Fibroblast of skin of scalp (primary cell): ENCODE data around the gene C1QTNF6.

Source experiments
- DNase-seq: peaks from one replicate; pipeline ENCODE4 v3.0.0-alpha.2; 2013

Gene C1QTNF6

DNA sequence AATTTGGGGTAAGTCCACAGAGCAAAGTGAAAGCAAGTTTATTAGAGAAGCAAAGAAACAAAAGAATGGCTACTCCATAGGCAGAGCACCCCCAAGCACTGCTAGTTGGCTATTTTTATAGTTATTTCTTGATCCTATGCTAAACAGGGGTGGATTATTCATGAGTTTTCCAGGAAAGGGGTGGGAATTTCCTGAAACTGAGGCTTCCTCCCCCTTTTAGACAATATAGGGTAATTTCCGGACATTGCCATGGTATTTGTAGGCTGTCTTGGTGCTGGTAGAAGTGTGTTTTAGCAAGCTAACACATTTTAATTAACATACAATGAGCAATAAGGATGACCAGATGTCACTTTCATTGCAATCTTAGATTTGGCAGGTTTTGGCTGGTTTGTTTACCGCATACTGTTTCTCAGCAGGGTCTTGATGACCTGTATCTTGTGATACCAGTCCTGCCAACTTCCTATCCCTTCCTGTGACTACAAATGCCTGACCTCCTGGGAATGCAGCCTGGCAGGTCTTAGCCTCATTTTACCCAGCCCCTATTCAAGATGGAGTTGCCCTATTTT is 937 bp upstream of the C1QTNF6 start:
- peak; percentile 43 for DNase-seq

DNA sequence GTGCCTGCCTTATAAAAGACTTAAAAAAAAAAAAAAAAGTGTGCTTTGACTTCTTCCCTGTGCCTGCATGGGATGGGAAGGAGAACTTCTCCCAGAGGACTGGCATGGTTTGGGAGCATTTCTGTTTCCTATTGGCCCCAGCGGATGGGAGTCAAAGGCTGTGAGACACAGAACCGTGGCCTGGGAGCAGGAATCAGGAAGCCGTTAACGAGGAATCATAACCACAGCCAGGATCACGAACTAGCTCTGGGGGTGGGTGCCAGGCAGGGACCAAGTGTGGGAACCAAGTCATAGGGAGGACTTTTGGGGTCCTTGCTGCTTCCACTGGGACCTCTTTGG is 526 bp downstream of the C1QTNF6 start:
- DNase-seq: peak; percentile 54

DNA sequence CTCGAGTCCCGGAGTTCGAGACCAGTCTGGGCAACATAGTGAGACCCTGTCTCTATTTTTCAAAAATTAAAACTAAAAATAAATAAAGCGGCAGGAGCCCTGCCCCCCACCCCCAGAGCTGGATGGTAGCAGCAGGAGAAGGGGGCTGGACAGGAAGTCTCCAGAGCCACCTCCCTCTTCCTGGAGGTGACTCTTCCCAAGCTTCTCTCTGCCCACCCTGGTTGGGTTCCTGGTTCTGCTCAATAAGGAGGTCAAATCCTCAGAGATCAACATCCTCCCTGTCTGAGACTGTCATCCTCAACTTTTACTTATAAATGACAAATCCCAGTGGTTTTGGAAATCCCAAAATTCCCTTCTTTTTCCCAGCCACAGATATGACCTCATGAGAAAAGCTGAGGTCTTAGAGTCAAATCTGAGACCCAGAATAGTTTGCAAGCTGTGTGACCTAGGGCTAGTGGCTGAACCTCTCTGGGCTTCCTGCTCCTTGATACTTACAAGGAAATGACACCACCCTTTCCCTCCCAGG is 987 bp downstream of the C1QTNF6 start:
- DNase-seq: peak; percentile 27

DNA sequence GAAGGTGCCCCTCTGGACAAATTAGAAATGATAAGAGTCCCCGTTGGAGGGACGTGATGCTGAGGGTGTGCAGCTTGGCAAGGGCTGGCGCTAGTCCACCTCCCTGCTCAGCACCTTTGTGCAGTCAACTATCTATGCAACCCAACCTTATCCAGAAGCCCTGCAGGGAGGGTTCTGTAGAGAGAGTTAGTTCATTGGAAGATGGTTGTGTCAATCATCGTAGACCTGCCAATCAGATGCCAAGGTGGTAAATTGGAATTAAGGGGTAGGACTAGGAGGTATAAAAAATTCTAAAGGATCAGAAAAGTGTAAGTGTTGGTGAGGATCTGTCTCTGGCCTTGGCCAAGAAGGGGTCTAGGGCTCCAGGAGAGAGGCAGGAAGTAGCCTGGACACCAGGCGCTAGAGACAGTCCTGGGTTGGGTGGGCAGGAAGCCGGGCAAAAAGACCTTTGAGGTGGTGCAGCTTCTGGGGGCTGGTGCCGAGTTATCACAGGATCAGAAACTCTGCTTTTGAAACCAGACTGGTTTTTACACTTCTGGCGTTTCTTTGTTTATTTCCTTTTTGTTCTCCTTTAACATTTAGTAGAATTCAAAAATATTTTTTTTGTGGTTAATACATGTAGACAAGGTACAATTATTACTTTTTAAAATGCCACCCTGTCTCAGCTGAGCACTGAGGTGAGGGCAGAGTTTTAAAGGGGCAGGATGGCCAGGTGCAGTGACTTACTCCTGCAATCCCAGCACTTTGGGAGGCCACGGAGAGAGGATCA is 1.6 kb downstream of the C1QTNF6 start:
- peak; percentile 84 for DNase-seq

DNA sequence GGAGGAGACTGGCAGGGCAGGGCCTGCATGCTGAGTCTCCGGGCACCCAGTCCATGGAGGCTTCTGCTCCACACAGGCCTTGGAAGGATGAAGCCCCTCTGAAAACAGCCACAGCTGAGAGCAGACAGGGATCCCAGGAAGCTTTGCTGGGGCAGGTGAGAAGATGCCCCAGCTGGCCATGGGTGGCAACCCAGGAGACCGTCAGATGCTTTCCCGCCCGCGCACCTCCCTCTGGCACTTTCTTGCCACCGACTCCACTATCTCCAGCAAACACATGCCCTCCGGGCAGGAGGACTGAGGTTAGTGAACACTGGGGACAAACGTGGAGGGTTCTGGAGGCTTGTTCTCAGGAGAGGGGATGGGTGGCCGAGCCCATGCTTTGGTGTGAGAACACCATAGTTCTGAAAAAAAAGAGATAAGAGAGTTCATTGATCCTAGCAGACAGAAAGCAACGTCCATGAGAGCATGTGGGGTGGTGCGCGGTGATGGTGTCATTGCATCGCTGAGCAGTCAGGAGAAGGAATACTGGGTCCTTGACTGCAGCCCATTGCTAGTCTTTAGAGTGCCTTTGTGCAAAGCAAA is 2.3 kb downstream of the C1QTNF6 start:
- no peak for DNase-seq

DNA sequence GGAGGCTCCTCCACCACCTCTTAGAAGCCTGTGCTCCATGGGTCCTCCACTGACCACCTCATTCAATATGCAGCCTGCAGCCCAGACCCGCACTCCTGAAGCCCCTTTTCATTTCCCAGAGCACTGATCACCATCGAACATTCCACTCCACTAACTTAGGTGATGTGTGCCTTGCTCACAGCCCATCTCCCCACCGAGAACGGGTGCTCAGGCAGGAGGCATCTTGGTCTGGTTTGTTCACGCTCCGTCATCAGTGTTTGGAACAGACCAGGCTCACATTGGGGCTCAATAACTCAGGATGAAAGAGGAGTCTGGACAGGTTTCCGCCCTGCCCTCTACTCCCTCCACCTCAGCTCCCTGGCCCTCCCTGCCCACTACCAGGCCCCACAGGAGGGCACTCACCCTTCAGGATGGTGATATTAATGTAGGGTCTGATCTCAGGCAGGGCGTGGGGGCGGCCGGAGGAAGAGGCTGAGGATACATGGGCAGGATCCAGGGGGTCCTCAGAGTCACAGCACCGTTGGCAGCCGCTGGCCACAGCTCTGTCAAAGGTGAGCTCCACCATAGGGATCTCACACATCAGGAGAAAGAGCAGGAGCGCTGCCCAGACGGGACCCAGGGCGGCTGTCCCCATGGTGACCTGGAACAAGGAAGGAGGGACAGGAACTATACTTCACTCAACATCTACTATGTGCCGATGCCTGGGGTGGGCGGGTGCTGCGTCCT is 3.1 kb downstream of the C1QTNF6 start:
- no peak for DNase-seq

DNA sequence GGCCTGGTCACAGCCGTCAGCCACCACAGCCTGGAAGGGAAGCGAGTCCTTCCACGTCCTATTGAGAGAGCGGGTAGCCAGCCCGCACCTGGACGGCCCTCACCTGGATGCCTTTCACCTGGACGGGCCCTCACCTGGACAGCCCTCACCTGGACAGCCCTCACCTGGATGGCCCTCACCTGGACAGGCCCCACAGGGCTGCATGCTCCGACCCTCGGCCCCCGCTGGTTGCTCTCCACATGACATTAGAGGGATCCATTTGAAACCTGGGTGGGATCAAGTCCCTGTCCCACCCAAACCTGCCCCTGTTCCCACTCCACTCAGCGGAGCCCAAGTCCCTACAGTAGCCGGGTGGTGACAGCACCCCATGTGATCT is 3.7 kb downstream of the C1QTNF6 start:
- no peak for DNase-seq

DNA sequence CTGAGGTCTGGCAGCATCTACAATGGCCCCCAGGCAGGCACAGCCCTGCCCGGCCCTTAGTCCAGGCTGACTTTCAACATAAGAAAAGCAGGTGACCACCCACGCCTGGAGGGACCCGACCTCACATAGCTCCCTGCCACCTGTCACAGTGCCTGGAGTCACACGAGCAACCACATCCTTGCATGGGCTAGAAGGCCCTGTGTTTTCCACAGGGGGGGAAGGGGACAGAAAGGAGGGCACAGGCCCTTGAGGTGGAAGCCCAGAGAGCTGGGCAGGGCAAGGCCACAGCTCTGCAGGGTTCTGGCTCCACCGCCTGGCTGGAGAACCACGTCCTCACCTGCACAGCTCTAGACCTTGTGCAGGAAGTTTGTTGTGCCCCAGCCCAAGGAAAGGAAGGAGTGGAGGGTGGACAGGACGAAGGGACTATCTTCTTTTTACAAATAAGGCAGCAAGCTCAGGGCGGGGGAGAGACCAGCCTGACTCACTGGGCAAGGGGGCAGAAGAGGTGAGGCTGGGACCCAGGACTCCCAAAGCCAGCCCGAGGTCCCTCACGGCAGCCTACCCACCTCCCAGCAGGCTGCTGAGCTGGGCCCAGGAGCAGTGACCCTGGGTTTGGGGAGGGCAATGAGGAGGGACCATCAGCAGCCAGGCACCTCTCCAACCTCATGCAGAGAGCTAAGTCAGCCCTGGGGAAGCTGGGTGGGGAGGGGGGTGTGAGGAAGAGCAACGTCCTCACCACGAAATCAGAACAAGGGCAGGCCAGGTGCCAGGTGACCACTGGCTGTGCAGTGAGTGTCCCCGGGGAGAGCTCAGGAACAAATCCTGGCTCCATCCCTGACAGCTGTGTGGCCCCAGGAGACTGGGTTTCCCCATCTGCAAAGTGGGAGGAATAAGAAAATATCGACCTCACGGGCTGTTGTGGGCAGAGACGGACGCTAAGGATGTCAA is 4.3 kb downstream of the C1QTNF6 start:
- no peak for DNase-seq

DNA sequence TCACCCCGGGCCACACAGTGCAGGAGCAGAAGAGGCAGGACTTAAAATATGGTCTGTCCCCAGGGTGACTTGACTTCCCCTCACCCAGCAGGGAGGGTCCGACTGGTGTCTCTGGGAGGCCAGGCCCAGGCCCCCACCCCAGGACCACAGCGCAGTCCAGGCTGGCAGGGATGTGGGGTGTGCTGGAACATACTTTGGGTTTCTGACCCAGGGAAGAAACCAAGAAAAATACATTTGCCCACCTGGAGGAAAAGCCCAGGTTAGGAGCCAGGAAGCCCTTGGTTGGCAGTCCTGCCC is 5.2 kb downstream of the C1QTNF6 start:
- DNase-seq: no peak

DNA sequence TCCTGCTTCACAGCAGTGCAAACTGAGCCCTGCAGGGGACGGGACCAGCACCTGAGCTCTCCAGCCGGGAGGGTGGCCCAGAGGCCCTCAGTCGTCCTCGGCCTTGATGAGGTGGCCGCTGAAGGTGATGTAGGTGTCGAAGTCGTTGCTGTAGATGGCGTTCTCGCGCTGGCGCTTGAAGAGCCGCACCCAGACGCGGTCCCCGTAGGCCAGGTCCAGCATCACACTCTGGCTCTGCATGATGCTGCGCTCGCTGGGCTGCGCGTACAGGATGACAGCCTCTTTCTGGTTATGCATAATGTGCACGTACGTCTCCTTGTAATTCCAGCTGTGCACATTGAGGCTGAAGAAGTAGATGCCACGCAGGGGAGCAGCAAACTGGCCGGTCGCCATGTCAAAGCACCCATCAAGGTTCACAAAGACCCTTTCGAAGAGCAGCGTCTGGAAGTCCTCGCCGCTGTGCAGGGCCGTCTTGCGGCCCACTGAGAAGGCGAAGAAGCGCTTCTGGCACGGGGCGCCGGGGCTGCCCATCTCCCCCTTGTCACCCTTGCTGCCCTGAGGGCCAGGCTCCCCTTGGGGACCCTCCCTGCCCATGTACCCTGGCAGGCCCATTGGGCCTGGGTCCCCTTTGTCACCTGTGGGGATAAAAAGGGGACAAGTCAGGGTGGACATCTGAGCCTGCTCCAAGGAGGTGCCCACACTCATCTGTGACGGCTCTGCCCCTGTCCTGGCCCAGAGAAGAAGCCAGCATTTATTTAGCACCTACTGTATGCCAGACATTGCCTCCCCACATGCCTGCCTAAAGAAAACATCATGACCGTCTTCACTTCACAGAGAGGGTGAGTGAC is 5.7 kb downstream of the C1QTNF6 start:
- DNase-seq: no peak

DNA sequence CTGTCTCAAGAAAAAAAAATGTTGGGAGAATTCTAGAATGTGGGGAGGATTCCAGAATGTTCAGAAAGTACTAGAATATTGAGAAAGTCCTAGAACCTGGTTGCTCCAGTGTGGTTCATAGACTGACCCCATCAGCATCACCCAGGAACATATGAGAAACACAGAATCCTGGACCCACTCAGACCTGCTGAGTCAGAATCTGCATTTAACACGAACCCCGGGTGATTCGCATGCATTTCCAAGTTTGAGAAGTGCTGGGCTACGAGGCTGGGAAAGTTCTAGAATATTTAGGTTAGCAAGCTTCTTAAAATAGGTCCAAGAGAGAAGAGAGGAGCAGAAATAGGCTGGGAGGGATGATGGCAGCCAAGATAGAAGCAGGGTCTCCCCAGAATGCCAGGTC is 6.4 kb downstream of the C1QTNF6 start:
- DNase-seq: no peak

DNA sequence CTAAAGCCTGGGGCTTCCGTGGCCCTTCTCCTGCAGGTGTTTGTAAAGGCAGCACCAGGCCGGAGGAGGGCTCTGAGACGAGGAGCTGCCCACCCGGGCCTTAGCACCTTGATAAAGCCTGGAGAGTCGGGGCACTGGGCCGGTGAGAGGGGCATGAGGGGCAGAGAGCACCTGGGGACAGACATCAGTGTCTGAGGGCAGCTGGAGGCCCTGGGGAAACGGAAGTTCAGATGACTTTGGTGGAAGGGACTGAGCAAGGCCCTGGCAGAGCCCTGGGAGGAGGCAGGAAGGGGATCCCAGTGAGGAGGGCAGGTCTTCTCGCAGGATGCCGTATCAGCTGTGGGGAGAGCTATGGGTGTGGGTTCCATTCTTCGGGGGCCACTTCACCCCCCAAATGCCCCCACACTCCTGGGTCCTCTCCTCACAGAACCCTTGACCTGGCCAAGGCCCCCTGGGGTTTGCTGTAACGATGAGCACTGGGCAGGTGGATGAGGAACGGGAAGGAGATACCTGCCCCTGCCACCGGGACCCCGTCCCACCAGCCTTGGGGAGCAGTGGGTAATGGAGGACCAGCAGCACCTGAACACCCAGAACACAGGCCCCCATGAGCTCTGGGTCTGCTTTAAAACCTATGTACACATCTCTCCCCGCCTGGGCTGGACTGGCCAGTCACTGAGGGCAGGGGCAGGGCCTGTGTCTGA is 7.4 kb downstream of the C1QTNF6 start:
- no peak for DNase-seq

DNA sequence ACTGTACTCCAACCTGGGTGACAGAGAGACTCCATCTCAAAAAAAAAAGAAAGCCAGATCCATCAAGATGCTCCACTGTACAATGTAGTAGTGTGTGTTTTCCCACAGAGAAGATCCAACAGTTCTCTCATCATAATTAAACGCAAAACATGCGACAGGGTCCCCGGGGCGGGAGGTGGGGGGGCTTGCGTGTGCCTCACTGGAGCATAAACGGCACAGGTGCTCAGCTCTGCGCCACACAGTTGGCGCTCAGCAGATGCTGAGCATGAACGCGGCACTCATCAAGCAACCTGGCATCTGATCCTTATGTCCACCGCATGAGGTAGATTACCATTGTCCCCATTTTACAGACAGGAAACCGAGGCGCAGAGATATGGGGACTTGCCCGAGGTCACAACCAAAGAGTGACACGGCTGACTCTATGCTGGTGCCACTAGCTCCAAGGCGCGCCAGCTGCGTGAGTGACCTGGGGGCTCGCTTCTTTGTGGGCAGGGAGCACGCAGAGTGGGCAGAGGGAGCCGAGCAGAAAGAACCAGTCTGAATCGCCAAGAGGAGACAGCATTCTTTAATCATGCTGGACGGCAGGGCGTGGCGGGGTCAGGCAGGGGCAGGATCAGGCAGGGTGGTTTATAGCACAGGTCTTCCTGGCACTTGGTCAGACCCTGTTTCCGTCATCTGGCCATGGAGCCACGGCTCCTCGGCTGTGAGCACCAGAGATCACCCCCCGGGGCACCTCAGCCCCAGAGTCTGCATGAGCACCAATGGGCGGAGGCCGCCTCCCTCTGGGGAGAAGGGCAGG is 8.2 kb downstream of the C1QTNF6 start:
- no peak for DNase-seq

DNA sequence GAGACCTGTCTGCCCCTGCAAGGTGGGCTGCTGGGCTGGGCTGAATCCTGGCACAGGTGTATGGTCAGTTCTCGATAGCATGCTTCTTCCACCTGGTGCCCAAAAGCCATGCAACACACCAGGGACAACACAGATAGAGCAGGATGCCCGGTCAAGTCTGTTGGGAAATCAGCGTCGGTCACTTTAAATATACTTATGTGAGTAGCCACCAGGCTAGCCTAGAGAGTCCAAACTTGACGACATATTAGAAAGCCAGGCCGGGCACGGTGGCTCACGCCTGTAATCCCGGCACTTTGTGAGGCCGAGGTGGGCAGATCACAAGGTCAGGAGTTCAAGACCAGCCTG is 8.9 kb downstream of the C1QTNF6 start:
- no peak for DNase-seq

DNA sequence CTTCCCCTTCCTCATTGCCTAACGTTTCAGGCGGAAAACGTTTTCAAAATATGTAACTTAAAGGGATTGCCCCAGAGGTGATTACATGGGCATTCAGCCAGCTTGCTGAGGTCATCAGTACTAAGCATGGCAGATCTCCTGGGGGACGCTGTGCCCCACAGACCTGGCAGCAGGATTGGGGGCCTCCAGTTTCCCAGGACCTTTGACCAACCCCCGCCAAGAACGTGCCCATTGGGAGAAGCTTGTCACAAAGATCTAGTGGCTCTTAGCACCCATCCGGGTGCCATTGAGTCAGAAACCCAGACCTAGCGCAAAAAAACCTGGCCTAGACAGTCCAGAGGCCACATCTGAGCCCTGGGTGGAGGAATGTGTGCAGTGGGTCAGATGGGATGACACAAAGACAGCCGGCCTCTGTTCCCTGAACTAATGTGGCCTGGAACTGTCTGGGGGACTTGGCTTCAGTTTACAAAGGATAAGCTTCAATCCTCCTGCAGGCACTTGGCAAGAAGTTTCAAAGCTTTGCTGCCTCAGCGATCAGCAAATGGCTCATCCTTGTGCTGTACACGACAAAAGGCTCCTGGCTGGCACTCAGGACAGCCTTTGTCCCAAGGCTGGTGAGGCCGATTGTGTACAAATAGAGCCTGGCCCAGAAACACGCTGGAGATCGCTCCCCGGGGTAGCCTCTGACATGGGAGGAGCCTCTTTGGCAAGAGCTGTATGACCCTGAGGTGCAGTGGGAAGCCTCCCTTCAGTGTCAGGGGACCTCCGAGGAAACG is 9.5 kb downstream of the C1QTNF6 start:
- no peak for DNase-seq

DNA sequence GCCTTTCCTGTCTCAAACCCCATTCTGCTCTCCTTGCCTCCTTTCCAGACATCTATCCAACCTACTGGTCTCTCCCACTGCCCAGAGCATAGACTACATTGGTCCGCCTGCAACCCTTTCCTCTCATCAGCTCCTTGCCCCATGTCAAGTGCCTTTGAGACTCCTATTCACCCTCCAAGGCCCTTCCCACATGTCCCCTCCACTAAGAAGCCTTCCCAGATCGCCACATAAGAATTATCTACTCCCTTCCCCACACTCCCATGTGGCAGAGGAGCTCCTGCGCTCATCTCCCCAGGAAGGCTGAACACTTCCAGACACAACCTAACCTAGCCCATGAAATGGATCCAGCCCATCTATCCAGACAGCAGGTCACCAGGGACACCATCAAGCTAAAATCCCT is 10.3 kb downstream of the C1QTNF6 start:
- DNase-seq: no peak

DNA sequence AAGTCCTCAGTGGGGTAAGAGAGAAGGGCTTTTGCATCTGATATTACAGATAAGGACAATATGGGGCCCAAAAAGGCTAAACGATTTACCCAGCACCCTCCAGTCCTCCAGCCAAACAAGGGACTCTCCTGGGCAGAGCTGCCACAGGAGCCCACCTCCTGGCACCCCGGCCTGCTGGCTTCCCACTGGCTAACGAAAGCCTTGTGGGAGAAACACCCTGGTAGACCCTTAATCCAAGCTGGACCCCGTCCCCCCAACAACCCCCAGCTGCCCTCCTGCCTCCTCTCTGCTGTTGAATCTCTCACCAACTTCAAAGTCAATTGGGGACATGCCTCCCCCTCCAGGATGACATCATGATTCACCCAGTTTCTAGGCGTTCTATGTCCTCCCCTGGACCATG is 10.8 kb downstream of the C1QTNF6 start:
- no peak for DNase-seq

DNA sequence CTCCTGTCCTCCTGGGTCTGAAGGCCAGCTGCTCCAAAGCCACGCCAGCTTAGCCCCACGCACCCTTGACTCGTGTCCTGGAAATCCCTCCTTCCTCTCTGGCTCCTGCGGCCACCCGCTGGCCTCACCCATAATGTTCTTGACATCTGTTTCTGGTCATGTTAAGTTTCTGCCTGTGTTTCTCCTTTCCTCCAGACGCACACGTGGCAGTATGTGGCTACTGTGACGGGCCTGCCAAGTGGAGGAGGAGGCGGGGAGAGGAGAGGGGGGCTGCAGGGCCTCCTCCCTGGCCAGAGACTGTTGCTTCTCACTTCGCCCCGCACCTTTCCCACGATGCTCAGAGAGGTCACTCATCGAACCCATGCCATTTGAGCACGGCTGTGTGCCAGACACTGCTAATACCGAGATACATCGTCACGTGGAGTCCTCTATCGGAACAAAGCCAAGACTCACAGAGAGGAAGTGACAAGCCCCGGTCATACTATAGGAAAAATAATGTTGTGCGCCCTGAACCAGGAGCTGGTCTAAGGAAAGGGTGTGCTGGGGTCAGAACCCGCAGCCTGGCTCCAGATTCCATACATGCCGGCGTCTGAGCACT is 11.5 kb downstream of the C1QTNF6 start:
- peak; percentile 90 for DNase-seq
